GM21367 (cell line): ENCODE measurements around the gene SIPA1L2.
A peak's percentile ranks its signal among the peaks of the same experiment; 100 is the strongest.

Experiments
- ATAC-seq: cut with Tn5 transposase; IDR thresholded peaks from one replicate; pipeline ENCODE4 v1.9.1; 2021; ENCODE audit not compliant: unreplicated experiment

SIPA1L2 gene

DNA sequence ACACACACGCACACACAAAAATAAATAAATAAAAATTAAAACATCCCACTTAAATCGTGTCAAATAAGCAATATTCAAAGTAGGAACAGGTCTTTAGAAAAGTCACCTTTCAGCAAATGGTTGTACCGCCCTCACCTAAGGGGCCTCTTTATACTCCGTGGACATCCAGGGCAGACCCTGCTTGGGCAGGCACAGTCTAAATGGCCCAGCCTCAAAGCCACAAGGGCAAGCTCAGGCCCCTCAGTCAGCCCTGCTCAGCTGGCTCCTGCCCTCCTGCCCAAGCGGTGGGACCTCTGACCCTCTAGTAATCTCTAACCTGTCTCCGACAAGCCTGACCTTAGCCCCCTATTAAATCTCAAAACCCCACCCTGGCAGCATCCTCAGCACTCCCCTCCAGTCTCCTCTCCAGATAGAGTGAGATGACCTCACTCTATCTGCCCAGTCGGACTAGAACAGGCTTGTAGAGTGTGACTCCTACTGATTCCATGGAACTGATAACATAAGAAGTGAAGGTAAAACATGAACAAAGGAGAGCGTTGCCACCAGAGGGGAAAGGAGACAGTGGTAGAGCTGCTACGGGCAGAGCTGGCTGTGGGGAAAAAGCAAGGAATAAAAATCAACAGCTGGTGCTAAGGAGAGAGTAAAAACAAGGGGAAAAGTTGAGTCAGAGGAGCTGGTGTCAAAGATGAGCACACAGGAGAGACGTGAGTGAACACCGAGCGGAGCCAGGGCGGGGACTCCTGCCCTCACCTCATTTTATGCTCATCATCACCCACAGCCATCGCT lies 36.0 kb downstream of the SIPA1L2 start:
- ATAC-seq = no peak

DNA sequence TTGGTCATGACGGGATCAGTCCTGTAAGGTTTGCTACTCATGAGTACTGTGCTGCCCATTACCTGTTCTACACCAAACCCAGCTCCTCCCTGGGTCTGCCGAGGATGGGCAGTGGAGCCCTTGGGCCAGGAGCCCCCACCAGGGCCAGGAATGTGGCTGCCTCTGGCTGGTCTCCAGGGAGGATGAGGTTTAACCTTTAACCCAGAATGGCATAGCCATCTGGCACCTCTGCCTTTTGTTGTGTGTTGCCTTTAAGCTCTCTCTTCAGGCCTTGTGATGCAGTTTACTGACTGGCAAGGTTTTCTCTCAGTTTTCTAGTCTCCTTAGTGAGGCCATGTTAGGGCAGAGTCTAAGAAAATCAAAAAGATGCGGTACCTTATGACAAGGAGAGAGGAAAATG lies 38.6 kb downstream of the SIPA1L2 start:
- no peak for ATAC-seq

DNA sequence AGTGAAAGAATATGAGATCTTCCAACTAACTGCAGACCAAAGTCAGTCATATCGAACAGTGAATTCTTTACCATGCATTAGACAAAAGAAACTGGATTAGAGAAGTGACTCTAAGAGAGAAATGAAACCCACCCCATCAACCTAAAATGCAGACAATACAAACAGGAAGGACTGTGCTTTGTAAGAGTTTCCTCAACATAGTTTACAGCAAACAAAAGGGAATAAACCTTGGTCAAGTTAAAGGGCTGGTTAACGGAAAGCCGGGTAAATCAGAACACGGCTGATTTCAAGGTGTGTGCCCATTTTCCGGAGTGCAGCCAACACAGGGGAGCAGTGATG lies 39.2 kb downstream of the SIPA1L2 start:
- ATAC-seq = peak; percentile 75

DNA sequence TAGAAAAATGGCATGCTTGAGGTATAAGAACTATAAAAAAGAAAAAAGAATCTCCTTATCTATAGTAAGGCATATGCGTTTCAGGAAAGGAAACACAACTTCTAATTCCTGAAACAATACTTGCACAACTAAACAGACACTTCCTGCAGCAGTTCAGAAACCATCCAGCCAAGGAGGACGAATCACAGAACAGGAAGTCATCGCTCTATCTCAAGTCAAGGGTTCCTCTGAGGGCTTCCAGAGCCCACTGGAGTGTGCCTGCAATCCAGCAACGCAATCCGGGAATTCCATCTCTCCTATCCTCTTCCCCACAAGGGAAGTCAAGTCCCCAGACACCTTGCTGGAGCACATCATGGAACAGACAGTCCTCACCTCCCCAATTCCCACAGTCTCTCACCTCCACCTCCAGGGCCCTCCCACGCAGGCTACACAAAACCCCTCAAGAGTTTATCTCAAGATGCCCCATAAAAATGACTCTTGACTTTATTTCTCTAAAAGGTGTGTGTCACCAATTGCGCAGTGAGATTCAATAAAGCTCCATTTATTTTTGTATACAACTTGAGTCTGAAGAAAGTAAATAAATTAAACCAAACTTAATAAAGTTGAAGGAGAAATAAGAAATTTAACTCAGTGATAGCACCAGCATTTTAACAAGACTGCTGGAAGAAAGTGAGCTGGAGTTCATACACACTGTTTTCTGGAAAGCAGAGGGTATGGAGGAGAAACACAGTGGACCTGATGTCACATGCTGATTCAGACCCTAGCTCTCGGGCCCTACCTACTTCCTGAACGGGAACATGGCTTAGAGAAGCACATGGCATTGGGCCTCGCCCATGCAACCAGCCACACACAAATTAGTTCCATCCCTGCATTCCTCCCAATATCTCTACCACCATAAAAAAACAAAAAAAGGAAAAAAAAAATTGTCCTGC lies 39.9 kb downstream of the SIPA1L2 start:
- peak; percentile 27 for ATAC-seq

DNA sequence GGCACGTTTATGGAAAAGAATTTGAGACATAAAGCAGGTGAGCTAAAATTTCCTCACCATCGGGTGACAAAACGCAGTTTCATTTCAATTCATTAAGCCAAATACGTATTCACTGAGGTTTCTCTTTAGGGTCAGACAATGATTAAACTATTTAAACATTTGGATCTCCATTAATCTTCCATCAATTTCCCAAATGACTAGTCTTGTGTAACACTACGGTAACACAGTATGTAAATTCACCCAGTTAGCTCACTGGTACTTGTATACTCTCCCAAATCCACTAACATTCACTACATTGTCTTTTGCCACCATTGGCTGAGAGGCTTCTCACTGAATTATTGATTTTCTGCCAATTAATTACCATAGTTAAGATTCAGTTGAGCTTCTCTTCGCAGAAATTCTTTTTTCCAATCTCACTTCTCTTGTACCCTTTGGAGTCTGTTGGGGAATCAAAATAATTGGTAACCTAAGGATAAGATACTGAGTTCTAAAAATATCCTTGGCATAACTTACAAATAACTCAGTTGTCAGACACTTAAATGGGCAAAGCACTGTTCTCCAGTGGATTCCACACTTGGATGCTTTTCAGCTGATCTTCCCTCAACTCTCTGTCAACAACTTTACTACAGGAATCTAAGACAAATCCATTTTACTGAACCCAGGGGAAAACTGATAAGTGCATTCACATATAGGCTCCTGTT lies 40.7 kb downstream of the SIPA1L2 start:
- no peak for ATAC-seq

- no peak for ATAC-seq
Observed at GRCh38 chr1:232587141-232588008, 42.6 kb downstream of the SIPA1L2 start.

DNA sequence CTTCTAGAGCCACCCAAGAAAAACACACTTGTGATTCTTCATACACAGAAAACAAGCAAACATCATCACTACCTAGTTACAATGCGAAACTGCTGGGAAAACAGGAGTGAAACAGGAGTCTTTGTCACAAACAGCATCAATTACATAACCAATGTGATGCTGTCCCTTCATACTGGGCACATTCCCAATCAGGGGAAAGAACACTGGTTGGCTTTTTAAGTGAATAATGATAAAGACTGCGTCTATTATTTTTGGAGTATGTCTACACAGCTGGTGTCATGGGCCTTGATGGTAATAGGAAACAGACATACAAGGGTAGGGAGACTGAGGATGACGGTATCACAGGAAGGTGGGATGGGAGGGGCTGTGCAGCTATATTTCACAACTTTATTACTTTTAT lies 43.3 kb downstream of the SIPA1L2 start:
- ATAC-seq = no peak

DNA sequence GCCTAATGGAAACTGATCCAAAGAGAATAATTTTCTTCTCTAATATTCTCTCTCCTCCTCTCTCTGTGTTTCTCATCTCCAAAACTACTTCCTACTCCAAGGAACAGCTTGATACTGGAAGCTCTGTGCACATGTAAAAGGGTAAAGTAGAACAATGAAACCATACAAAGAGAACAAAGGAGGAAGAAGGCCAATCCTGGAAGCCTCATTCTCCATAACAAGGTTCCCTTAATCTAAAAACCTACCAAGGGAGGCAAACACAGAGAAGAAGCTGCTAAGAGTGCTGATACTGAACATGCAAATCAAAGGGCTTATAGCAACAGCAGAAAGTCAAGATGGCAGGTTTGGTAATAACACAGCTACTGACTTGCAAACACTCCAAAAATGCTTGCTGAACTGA lies 44.4 kb downstream of the SIPA1L2 start:
- no peak for ATAC-seq

GRCh38 chr1:232581932-232582331 lies 48.0 kb downstream of the SIPA1L2 start:
- no peak for ATAC-seq
